HG03066 (cell line): ENCODE results near the gene PLA2G2D.

Source experiments
- ATAC-seq: cut with Tn5 transposase; IDR thresholded peaks from one replicate; pipeline ENCODE4 v1.9.1; 2021; ENCODE audit warnings: low read depth; ENCODE audit not compliant: unreplicated experiment

Gene PLA2G2D

GRCh38 chr1:20072771-20073170 is 46.6 kb downstream of the PLA2G2D start:
- no peak for ATAC-seq

- no peak for ATAC-seq
These were observed 47.9 kb downstream of the PLA2G2D start for GRCh38 chr1:20071416-20071815.

GRCh38 chr1:20070357-20070756 is 49.0 kb downstream of the PLA2G2D start:
- ATAC-seq: no peak

- no peak for ATAC-seq
These were observed 49.5 kb downstream of the PLA2G2D start, which contains the start of gene PLA2G5 for GRCh38 chr1:20069874-20070273. TSS of gene PLA2G5 (plus strand) at chr1:20070194. CDS start at chr1:20084831, 14,637 bp downstream.

- no peak for ATAC-seq
These were observed 50.6 kb downstream of the PLA2G2D start for GRCh38 chr1:20068722-20069121.

GRCh38 chr1:20063861-20064292 is 55.5 kb downstream of the PLA2G2D start:
- ATAC-seq: no peak
